Measurements from ENCODE around the gene CAPN5. TPM values are rescaled to one million over a fixed set of nuclear protein-coding genes. Genes with fewer than 3 reads are reported as not detected.
"Not testable (repeated sequence)": the region's sequence is repeated elsewhere in the genome, so short reads cannot be mapped to it uniquely, and the experiment has no call there.

CAPN5 gene
- total RNA-seq, 3 donors from 2014 or later: 2.8 to 6.1 (median 3.6) TPM

DNA sequence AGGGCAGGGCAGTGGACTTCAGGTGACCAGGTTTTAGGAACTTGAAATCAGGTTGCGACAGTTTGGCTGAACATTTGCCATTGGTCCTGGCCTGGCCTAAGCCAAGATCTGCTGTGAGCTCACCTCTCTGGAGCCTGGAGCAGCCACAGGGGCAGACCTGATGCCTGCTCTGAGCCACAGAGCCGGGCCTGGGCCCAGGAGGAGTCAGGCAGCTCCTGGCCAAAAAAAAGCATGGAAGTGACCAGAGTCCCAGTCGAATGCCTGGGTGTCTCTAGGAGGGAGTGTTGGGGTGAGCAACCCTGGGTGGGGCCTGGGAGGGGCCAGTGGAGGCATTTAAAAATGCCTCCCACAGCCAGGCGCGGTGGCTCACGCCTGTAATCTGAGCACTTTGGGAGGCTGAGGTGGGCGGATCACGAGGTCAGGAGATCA lies 29.8 kb downstream of the CAPN5 start:
- Histone ChIP-seq H3K36me3 (no peaks in the 10 kb centered on the region), H3K27me3 (no peaks in the 10 kb centered on the region), H3K9me3 (no peaks in the 10 kb centered on the region), H3K4me1 (no peaks in the 10 kb centered on the region), H3K27ac (no peak overlapping the region), H3K4me3 (no peak overlapping the region)
- DNase-seq (ENCODE audit: low spot score in 2 of 2): no peak
- intact Hi-C loops (cut with DNase I; ENCODE audit: low total_unique reads): no loop called here
- TF ChIP-seq POLR2AphosphoS5 (IDR thresholded peaks at IDR 0.05) (no peak), POLR2A (IDR thresholded peaks at IDR 0.05) (no peak), CTCF (IDR thresholded peaks at IDR 0.05) (no peak)

GRCh38 chr11:77097180-77097579 lies 30.4 kb downstream of the CAPN5 start:
- H3K4me1 ChIP-seq; DNase-seq (ENCODE audit: low spot score in 2 of 2); H3K4me3 ChIP-seq; H3K27me3 ChIP-seq; H3K27ac ChIP-seq; intact Hi-C loops (cut with DNase I; ENCODE audit: low total_unique reads); H3K36me3 ChIP-seq; H3K9me3 ChIP-seq: not testable (repeated sequence)

- intact Hi-C loops (cut with DNase I; ENCODE audit: low total_unique reads): no loop called here
- H3K4me3 ChIP-seq: no peak overlapping the region
- H3K27me3 ChIP-seq: no peaks in the 10 kb centered on the region
- DNase-seq (ENCODE audit: low spot score in 2 of 2): no peak
- H3K4me1 ChIP-seq: no peaks in the 10 kb centered on the region
- TF ChIP-seq POLR2A (IDR thresholded peaks at IDR 0.05) (no peak), POLR2AphosphoS5 (IDR thresholded peaks at IDR 0.05) (no peak), CTCF (IDR thresholded peaks at IDR 0.05) (no peak)
- H3K27ac ChIP-seq: no peak overlapping the region
- H3K9me3 ChIP-seq: no peaks in the 10 kb centered on the region
- no peaks in the 10 kb centered on the region for H3K36me3 ChIP-seq
Measured at GRCh38 chr11:77100166-77101042, 33.6 kb downstream of the CAPN5 start.

- H3K4me3 ChIP-seq: no peak overlapping the region
Measured at GRCh38 chr11:77101043-77101537, 34.3 kb downstream of the CAPN5 start.

More at GRCh38 chr11:77101043-77101537, 34.3 kb downstream of the CAPN5 start:
- Histone ChIP-seq H3K36me3 (no peaks in the 10 kb centered on the region), H3K27ac (no peak overlapping the region), H3K4me1 (no peaks in the 10 kb centered on the region), H3K27me3 (no peaks in the 10 kb centered on the region), H3K9me3 (no peaks in the 10 kb centered on the region)
- DNase-seq (ENCODE audit: low spot score in 2 of 2): no peak
- no peak for TF ChIP-seq CTCF (IDR thresholded peaks at IDR 0.05)
- TF ChIP-seq POLR2AphosphoS5 (IDR thresholded peaks at IDR 0.05): no peak
- no peak for TF ChIP-seq POLR2A (IDR thresholded peaks at IDR 0.05)
- intact Hi-C loops (cut with DNase I; ENCODE audit: low total_unique reads): no loop called here
